GM18868 (cell line): ENCODE measurements around the gene SPATA25.

Experiments
- ATAC-seq: cut with Tn5 transposase; IDR thresholded peaks from one replicate; pipeline ENCODE4 v1.9.1; 2021; ENCODE audit warnings: mild to moderate bottlenecking, moderate library complexity; ENCODE audit not compliant: unreplicated experiment

SPATA25 gene

GRCh38 chr20:45841407-45842129 lies 45.9 kb downstream of the SPATA25 start:
- no peak for ATAC-seq

- no peak for ATAC-seq
Observed at GRCh38 chr20:45840700-45841198, 46.7 kb downstream of the SPATA25 start.

- ATAC-seq = no peak
Observed at GRCh38 chr20:45836841-45837240, 50.6 kb downstream of the SPATA25 start.
